ENCODE results near the gene PAN2. TPM values are rescaled to one million over a fixed set of nuclear protein-coding genes. Genes with fewer than 3 reads are reported as not detected.

Gene PAN2
- total RNA-seq, 1 donor from 2014 or later = 28.9 TPM

- no peak for DNase-seq (ENCODE audit: low spot score)
- H3K9me3 Mint-ChIP-seq = no peaks in the 10 kb centered on the region
- no peak overlapping the region for H3K4me3 Mint-ChIP-seq (ENCODE audit: low read depth)
- peaks cover 6% of the 10 kb centered on the region for H3K4me1 Mint-ChIP-seq (ENCODE audit: low read depth)
- intact Hi-C loops (cut with micrococcal nuclease) = loop anchor here (5.0 kb wide), 2 partner anchors 130 to 200 kb away; partner anchors contain the start of genes RPL41, TIMELESS and ZC3H10
- no peak overlapping the region for H3K27ac Mint-ChIP-seq
- H3K36me3 Mint-ChIP-seq (ENCODE audit: low read depth) = peaks cover 31% of the 10 kb centered on the region
- no peaks in the 10 kb centered on the region for H3K27me3 Mint-ChIP-seq (ENCODE audit: low read depth)
Measured at GRCh38 chr12:56317675-56318074, 16.1 kb downstream of the PAN2 start.

- no peaks in the 10 kb centered on the region for H3K27me3 Mint-ChIP-seq (ENCODE audit: low read depth)
- intact Hi-C loops (cut with micrococcal nuclease) = loop anchor here (1.0 to 5.0 kb wide), 6 partner anchors 16 to 199 kb away; partner anchors contain the start of genes CS, PAN2, RPL41 and SPRYD4
- peak; percentile 88 for DNase-seq (ENCODE audit: low spot score)
- H3K4me3 Mint-ChIP-seq (ENCODE audit: low read depth) = peak within 1 kb of the TSS; percentile 99
- peaks cover 6% of the 10 kb centered on the region for H3K4me1 Mint-ChIP-seq (ENCODE audit: low read depth)
- peak within 1 kb of the TSS; percentile 98 for H3K27ac Mint-ChIP-seq
- H3K9me3 Mint-ChIP-seq = no peaks in the 10 kb centered on the region
- peaks cover 29% of the 10 kb centered on the region for H3K36me3 Mint-ChIP-seq (ENCODE audit: low read depth)
Measured at GRCh38 chr12:56315622-56316473, 18.0 kb downstream of the PAN2 start, which contains the start of gene CNPY2. TSS of gene CNPY2 (minus strand) at chr12:56315988. CDS start at chr12:56315217, 771 bp downstream.

- Mint-ChIP-seq H3K27ac (peak overlapping the region; percentile 98), H3K4me3 (ENCODE audit: low read depth) (peak overlapping the region; percentile 99), H3K27me3 (ENCODE audit: low read depth) (no peaks in the 10 kb centered on the region), H3K4me1 (ENCODE audit: low read depth) (peaks cover 6% of the 10 kb centered on the region), H3K9me3 (no peaks in the 10 kb centered on the region), H3K36me3 (ENCODE audit: low read depth) (peaks cover 34% of the 10 kb centered on the region)
- intact Hi-C loops (cut with micrococcal nuclease) = loop anchor here (5.0 kb wide), 2 partner anchors 132 to 198 kb away; partner anchors contain the start of genes RPL41, TIMELESS and ZC3H10
- no peak for DNase-seq (ENCODE audit: low spot score)
Measured at GRCh38 chr12:56315249-56315621, 18.6 kb downstream of the PAN2 start.

- Mint-ChIP-seq H3K27ac (no peak overlapping the region), H3K9me3 (no peaks in the 10 kb centered on the region), H3K4me1 (ENCODE audit: low read depth) (peaks cover 6% of the 10 kb centered on the region), H3K27me3 (ENCODE audit: low read depth) (no peaks in the 10 kb centered on the region), H3K4me3 (ENCODE audit: low read depth) (no peak overlapping the region), H3K36me3 (ENCODE audit: low read depth) (peaks cover 41% of the 10 kb centered on the region)
- no peak for DNase-seq (ENCODE audit: low spot score)
- intact Hi-C loops (cut with micrococcal nuclease) = no loop called here
Measured at GRCh38 chr12:56311003-56311402, 22.8 kb downstream of the PAN2 start.

- Mint-ChIP-seq H3K9me3 (no peaks in the 10 kb centered on the region), H3K27ac (no peak overlapping the region), H3K4me3 (ENCODE audit: low read depth) (no peak overlapping the region), H3K36me3 (ENCODE audit: low read depth) (peaks cover 44% of the 10 kb centered on the region), H3K27me3 (ENCODE audit: low read depth) (no peaks in the 10 kb centered on the region), H3K4me1 (ENCODE audit: low read depth) (no peaks in the 10 kb centered on the region)
- intact Hi-C loops (cut with micrococcal nuclease) = no loop called here
- no peak for DNase-seq (ENCODE audit: low spot score)
Measured at GRCh38 chr12:56308714-56309113, 25.1 kb downstream of the PAN2 start.

- H3K36me3 Mint-ChIP-seq (ENCODE audit: low read depth) = peaks cover 44% of the 10 kb centered on the region
- no peak overlapping the region for H3K27ac Mint-ChIP-seq
Measured at GRCh38 chr12:56307221-56307965, 26.4 kb downstream of the PAN2 start.

GRCh38 chr12:56304872-56305590, 28.8 kb downstream of the PAN2 start:
- intact Hi-C loops (cut with micrococcal nuclease) = no loop called here
- no peak overlapping the region for H3K4me3 Mint-ChIP-seq (ENCODE audit: low read depth)
- H3K27ac Mint-ChIP-seq = peak overlapping the region; percentile 36
- H3K9me3 Mint-ChIP-seq = no peaks in the 10 kb centered on the region
- no peak for DNase-seq (ENCODE audit: low spot score)
- H3K36me3 Mint-ChIP-seq (ENCODE audit: low read depth) = peaks cover 31% of the 10 kb centered on the region
- H3K27me3 Mint-ChIP-seq (ENCODE audit: low read depth) = no peaks in the 10 kb centered on the region
- H3K4me1 Mint-ChIP-seq (ENCODE audit: low read depth) = peaks cover 17% of the 10 kb centered on the region

More at GRCh38 chr12:56307221-56307965, 26.4 kb downstream of the PAN2 start:
- Mint-ChIP-seq H3K9me3 (no peaks in the 10 kb centered on the region), H3K27me3 (ENCODE audit: low read depth) (no peaks in the 10 kb centered on the region), H3K4me3 (ENCODE audit: low read depth) (no peak overlapping the region), H3K4me1 (ENCODE audit: low read depth) (no peaks in the 10 kb centered on the region)
- DNase-seq (ENCODE audit: low spot score) = no peak
- intact Hi-C loops (cut with micrococcal nuclease) = no loop called here

GRCh38 chr12:56304276-56304675, 29.5 kb downstream of the PAN2 start:
- Mint-ChIP-seq H3K4me1 (ENCODE audit: low read depth) (peaks cover 17% of the 10 kb centered on the region), H3K9me3 (no peaks in the 10 kb centered on the region), H3K4me3 (ENCODE audit: low read depth) (no peak overlapping the region), H3K27ac (no peak overlapping the region), H3K36me3 (ENCODE audit: low read depth) (peaks cover 31% of the 10 kb centered on the region), H3K27me3 (ENCODE audit: low read depth) (no peaks in the 10 kb centered on the region)
- no peak for DNase-seq (ENCODE audit: low spot score)
- intact Hi-C loops (cut with micrococcal nuclease) = no loop called here

GRCh38 chr12:56300644-56301464, 32.9 kb downstream of the PAN2 start:
- Mint-ChIP-seq H3K9me3 (no peaks in the 10 kb centered on the region), H3K36me3 (ENCODE audit: low read depth) (peaks cover 42% of the 10 kb centered on the region), H3K27me3 (ENCODE audit: low read depth) (no peaks in the 10 kb centered on the region), H3K27ac (peak overlapping the region; percentile 94), H3K4me3 (ENCODE audit: low read depth) (peak overlapping the region; percentile 95), H3K4me1 (ENCODE audit: low read depth) (peaks cover 45% of the 10 kb centered on the region)
- no peak for DNase-seq (ENCODE audit: low spot score)
- intact Hi-C loops (cut with micrococcal nuclease) = loop anchor here (1.0 to 2.0 kb wide), 9 partner anchors 15 to 167 kb away; partner anchors contain the start of genes IL23A, PAN2, SPRYD4 and STAT2

- intact Hi-C loops (cut with micrococcal nuclease) = loop anchor here (1.0 to 2.0 kb wide), 9 partner anchors 16 to 168 kb away; partner anchors contain the start of genes IL23A, PAN2, SPRYD4 and STAT2
- Mint-ChIP-seq H3K27ac (peak within 1 kb of the TSS; percentile 94), H3K27me3 (ENCODE audit: low read depth) (no peaks in the 10 kb centered on the region), H3K36me3 (ENCODE audit: low read depth) (peaks cover 38% of the 10 kb centered on the region), H3K4me3 (ENCODE audit: low read depth) (peak within 1 kb of the TSS; percentile 95), H3K4me1 (ENCODE audit: low read depth) (peaks cover 45% of the 10 kb centered on the region), H3K9me3 (no peaks in the 10 kb centered on the region)
- DNase-seq (ENCODE audit: low spot score) = peak; percentile 98
Measured at GRCh38 chr12:56299853-56300643, 33.8 kb downstream of the PAN2 start, which contains the start of gene CS. TSS of gene CS (minus strand) at chr12:56300330. CDS start at chr12:56300201, 129 bp downstream.

GRCh38 chr12:56299308-56299852, 34.4 kb downstream of the PAN2 start:
- Mint-ChIP-seq H3K9me3 (no peaks in the 10 kb centered on the region), H3K4me1 (ENCODE audit: low read depth) (peaks cover 45% of the 10 kb centered on the region), H3K36me3 (ENCODE audit: low read depth) (peaks cover 34% of the 10 kb centered on the region), H3K27me3 (ENCODE audit: low read depth) (no peaks in the 10 kb centered on the region), H3K27ac (peak overlapping the region; percentile 94), H3K4me3 (ENCODE audit: low read depth) (peak overlapping the region; percentile 95)
- peak; percentile 32 for DNase-seq (ENCODE audit: low spot score)
- intact Hi-C loops (cut with micrococcal nuclease) = no loop called here
